H1 (cell line): ENCODE measurements around the gene CELF3. TPM values are rescaled to one million over a fixed set of nuclear protein-coding genes. Genes with fewer than 3 reads are reported as not detected.

Experiments used
- CHD1 ChIP-seq: IDR thresholded peaks from 2 replicates; pipeline ENCODE4 v1.6.1; 2012; ENCODE audit warnings: low read depth, low read length, improper control_type of control experiment
- EP300 ChIP-seq, 2 experiments: IDR thresholded peaks; 1 replicate in 1 of 2; 2 replicates in 1 of 2; pipeline ENCODE4 v1.6.1; 2011 to 2012; ENCODE audit warnings: low read depth in 2 of 2, low read length in 2 of 2, mild to moderate bottlenecking in 2 of 2, borderline replicate concordance in 1 of 2, inconsistent platforms in 1 of 2, moderate library complexity in 1 of 2
- EZH2 ChIP-seq: fragments of 200-600 bp; sonication (generic); IDR thresholded peaks from 2 replicates; pipeline ENCODE4 v1.7.1; 2012; ENCODE audit warnings: low read depth, mild to moderate bottlenecking, moderate library complexity, low read length, inconsistent platforms; ENCODE audit not compliant: severe bottlenecking
- KDM1A ChIP-seq: fragments of 200-600, 300-600 bp; sonication (generic); IDR thresholded peaks from 2 replicates; pipeline ENCODE4 v1.7.1; 2016; ENCODE audit warnings: mild to moderate bottlenecking, low read length, borderline replicate concordance
- RBBP5 ChIP-seq: IDR thresholded peaks from 2 replicates; pipeline ENCODE4 v1.7.1; 2012; ENCODE audit warnings: low read depth, mild to moderate bottlenecking, inconsistent platforms, low read length, moderate library complexity, borderline replicate concordance
- RFX5 ChIP-seq: IDR thresholded peaks from 2 replicates; pipeline ENCODE4 v1.6.1; 2011; ENCODE audit warnings: low read depth, low read length, improper control_type of control experiment, borderline replicate concordance
- SAP30 ChIP-seq: fragments of 300-600 bp; sonication (generic); IDR thresholded peaks from 2 replicates; pipeline ENCODE4 v1.7.1; 2012; ENCODE audit warnings: low read length, moderate library complexity, mild to moderate bottlenecking, inconsistent platforms; ENCODE audit not compliant: insufficient read depth, insufficient replicate concordance
- YY1 ChIP-seq: IDR thresholded peaks from 2 replicates; pipeline ENCODE4 v1.6.1; 2011; ENCODE audit warnings: low read depth, mild to moderate bottlenecking, low read length
- polyA plus RNA-seq, 7 experiments: library from polyadenylated mRNA; depleted of rRNA in 3 of 7; stranded (reverse) in 5 of 7; unstranded in 2 of 7; fragments of >200 nt in 5 of 7; fragments of 200-250 nt in 2 of 7; gene quantifications; 1 replicate in 5 of 7; 2 replicates in 1 of 7; 4 replicates in 1 of 7; pipeline versions ENCODE4 v1.2.1 to v1.2.3, GENCODE V29; 2011 to 2013; ENCODE audit warnings: missing spikeins in 2 of 7, mixed read lengths in 2 of 7
- total RNA-seq: library from RNA; stranded (reverse); fragmentation: NEBNext Ultra II Directional; extraction: Animal tissue kit (Norgen Biotek cat#: 25700); gene quantifications from 2 replicates; pipeline ENCODE4 v1.2.1, GENCODE V29; 2021

Gene CELF3
- total and polyA plus RNA-seq, 2 of the 8 experiments (the other 6 are each of a cell fraction or from before 2014, with no cell fraction given) = 0.34 to 1.2 TPM

DNA sequence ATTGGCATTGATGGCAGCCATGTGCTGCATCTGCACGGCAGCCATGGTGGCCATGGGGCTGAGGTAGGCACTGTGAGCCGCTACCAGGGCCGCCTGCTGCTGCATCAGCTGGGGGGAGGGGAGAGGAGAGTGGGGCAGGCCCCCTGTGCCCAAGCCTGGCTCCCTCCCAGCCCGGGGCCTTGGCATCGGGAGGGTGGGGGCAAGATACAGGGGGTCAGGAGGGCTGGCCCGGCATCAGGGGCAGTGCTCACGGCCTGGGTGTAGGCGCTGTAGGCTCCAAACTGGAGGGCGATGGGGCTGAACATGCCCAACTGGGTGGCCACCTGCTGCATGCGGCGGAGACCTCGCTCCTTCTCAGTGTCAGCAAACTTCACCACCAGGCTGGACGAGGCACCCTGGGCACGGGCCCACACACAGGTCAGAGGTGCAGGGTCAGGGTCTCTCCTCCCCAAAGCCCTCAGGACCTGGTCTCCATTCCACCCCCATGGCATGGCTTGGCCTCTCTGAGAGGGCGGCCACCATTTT lies 9.0 kb downstream of the CELF3 start (continued):
- TF ChIP-seq EZH2 (no peak), KDM1A (no peak), CHD1 (no peak), SAP30 (no peak), YY1 (no peak), RBBP5 (no peak), EP300 (IDR thresholded peaks at IDR 0.05; ENCODE audit: borderline replicate concordance in 1 of 2, low read depth in 2 of 2, low read length in 2 of 2) (no peak), RFX5 (no peak)
